Neuronal stem cell (in vitro differentiated cells): Measurements from ENCODE around the gene ARHGAP25.

Experiments used
- DNase-seq: peaks from one replicate; pipeline ENCODE4 v3.0.0-alpha.2; 2013; ENCODE audit warnings: low spot score
- H2AFZ ChIP-seq: one replicate; pipeline ENCODE4 v1.6.1; 2013; ENCODE audit warnings: mild to moderate bottlenecking, low read length, inconsistent platforms
- H2AK5ac ChIP-seq: 2 replicates; pipeline ENCODE4 v1.6.1; 2013; ENCODE audit warnings: low read depth, mild to moderate bottlenecking, inconsistent platforms, low read length, moderate library complexity, mixed read lengths
- H2BK120ac ChIP-seq: 2 replicates; pipeline ENCODE4 v1.6.1; 2013; ENCODE audit warnings: low read depth, mild to moderate bottlenecking, inconsistent platforms, low read length, moderate library complexity, mixed read lengths
- H2BK12ac ChIP-seq: one replicate; pipeline ENCODE4 v1.6.1; 2013; ENCODE audit warnings: low read length, inconsistent platforms
- H2BK15ac ChIP-seq: 2 replicates; pipeline ENCODE4 v1.6.1; 2013; ENCODE audit warnings: mild to moderate bottlenecking, low read length, inconsistent platforms, mixed read lengths
- H2BK5ac ChIP-seq: one replicate; pipeline ENCODE4 v1.6.1; 2013; ENCODE audit warnings: inconsistent platforms, mild to moderate bottlenecking, low read length, moderate library complexity
- H3K14ac ChIP-seq: one replicate; pipeline ENCODE4 v1.6.1; 2013; ENCODE audit warnings: low read length, inconsistent platforms
- H3K18ac ChIP-seq: 2 replicates; pipeline ENCODE4 v1.6.1; 2013; ENCODE audit warnings: low read length, inconsistent platforms
- H3K23ac ChIP-seq: 2 replicates; pipeline ENCODE4 v1.6.1; 2013; ENCODE audit warnings: low read depth, mild to moderate bottlenecking, mixed read lengths, low read length, inconsistent platforms; ENCODE audit not compliant: poor library complexity
- H3K27ac ChIP-seq: replicated peaks from 3 replicates; pipeline ENCODE4 v1.5.1; 2013; ENCODE audit warnings: low read length, inconsistent platforms
- H3K27me3 ChIP-seq, 3 experiments: 2 replicates each; pipeline ENCODE4 v1.6.1; 2013; ENCODE audit warnings: low read length in 3 of 3, mild to moderate bottlenecking in 2 of 3, inconsistent platforms in 1 of 3, low read depth in 1 of 3, mixed read lengths in 1 of 3, moderate library complexity in 1 of 3; ENCODE audit not compliant: control insufficient read depth in 3 of 3, insufficient read depth in 3 of 3
- H3K36me3 ChIP-seq, 2 donors: replicated peaks in 1 of 2; 2 replicates each; pipeline ENCODE4 v1.6.1; 2013; ENCODE audit warnings: low read length in 2 of 2; ENCODE audit not compliant: control insufficient read depth in 2 of 2, insufficient read depth in 2 of 2
- H3K4ac ChIP-seq: 2 replicates; pipeline ENCODE4 v1.6.1; 2013; ENCODE audit warnings: inconsistent platforms, mild to moderate bottlenecking, low read length, moderate library complexity
- H3K4me1 ChIP-seq, 2 donors: 1 replicate in 1 of 2; 2 replicates in 1 of 2; pipeline ENCODE4 v1.6.1; 2013; ENCODE audit warnings: low read length in 2 of 2, low read depth in 1 of 2; ENCODE audit not compliant: control insufficient read depth in 2 of 2, insufficient read depth in 1 of 2
- H3K4me2 ChIP-seq: one replicate; pipeline ENCODE4 v1.6.1; 2013; ENCODE audit warnings: mild to moderate bottlenecking, low read length, inconsistent platforms; ENCODE audit not compliant: insufficient read depth, poor library complexity, severe bottlenecking
- H3K4me3 ChIP-seq, 2 donors: 2 replicates each; pipeline ENCODE4 v1.5.1; 2013; ENCODE audit warnings: low read length in 2 of 2, mild to moderate bottlenecking in 2 of 2, inconsistent platforms in 1 of 2, moderate library complexity in 1 of 2
- H3K79me1 ChIP-seq: one replicate; pipeline ENCODE4 v1.6.1; 2013; ENCODE audit warnings: low read depth, mild to moderate bottlenecking, inconsistent platforms, low read length, moderate library complexity
- H3K9ac ChIP-seq: one replicate; pipeline ENCODE4 v1.6.1; 2013; ENCODE audit warnings: mild to moderate bottlenecking, low read depth, low read length, inconsistent platforms; ENCODE audit not compliant: poor library complexity
- H3K9me3 ChIP-seq, 2 donors: replicated peaks in 1 of 2; 2 replicates each; pipeline versions ENCODE3 to v1.6.1; 2013; ENCODE audit warnings: low read length in 2 of 2, mild to moderate bottlenecking in 2 of 2, inconsistent platforms in 1 of 2, low read depth in 1 of 2, mixed read lengths in 1 of 2, moderate library complexity in 1 of 2; ENCODE audit not compliant: control insufficient read depth in 2 of 2, insufficient read depth in 1 of 2
- H4K8ac ChIP-seq: one replicate; pipeline ENCODE4 v1.6.1; 2013; ENCODE audit warnings: low read depth, mild to moderate bottlenecking, inconsistent platforms, low read length, moderate library complexity
- H4K91ac ChIP-seq: one replicate; pipeline ENCODE4 v1.6.1; 2013; ENCODE audit warnings: low read length, low read depth, mild to moderate bottlenecking, inconsistent platforms; ENCODE audit not compliant: poor library complexity
- WGBS, 2 donors: extraction: QIAGEN DNeasy Blood & Tissue Kit; methylation state at CpG; one replicate each; pipeline ENCODE4 v1.1.7; 2013; ENCODE audit warnings: missing lambda C conversion rate in 2 of 2, mixed read lengths in 1 of 2; ENCODE audit not compliant: insufficient read length in 2 of 2, insufficient replicate concordance in 1 of 2; ENCODE audit errors: extremely low coverage in 2 of 2; 5-methylcytosine and 5-hydroxymethylcytosine counted together

The ARHGAP25 gene

DNA sequence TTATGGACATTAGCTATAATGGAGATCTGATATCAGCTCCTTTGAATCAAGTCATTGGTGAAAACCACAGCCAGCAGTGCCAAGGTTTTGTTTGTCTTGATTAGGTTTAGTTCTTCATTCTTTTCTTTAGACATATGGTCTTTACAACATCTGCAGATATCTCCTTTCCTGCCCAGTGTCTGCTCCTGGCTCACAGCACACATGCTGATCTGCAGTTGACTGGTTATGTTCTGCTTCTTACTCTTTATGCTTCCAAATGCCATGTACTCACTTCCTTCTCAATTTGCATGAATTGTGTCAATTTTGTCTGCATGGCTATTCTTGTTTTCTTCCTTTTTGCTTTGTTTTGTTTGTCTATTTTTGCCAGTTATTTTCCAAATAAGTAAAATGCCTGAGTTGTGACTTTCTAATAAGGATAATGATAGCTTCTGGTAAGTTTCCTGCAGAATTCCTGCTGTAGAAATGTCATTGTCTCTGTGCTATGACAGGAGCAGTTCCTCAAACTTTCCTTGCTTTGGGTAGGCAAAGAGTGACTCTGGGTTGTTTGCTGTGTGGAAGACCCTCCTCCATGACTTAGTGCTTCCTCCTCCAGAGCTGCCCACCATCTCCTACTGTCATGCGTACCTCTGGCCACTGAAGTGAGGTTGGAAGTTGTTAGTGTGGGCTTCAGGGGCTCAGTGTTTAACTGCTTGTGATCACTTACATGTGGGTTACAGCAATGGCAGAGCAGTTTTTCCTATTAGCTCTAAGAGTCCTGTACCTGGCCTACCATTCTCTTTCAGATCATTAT is 8.2 kb downstream of the ARHGAP25 start:
- Histone ChIP-seq H2AFZ (no peak overlapping the region), H4K91ac (no peak overlapping the region), H2BK120ac (no peak overlapping the region), H2BK12ac (no peak overlapping the region), H3K27me3 (no peaks in the 10 kb centered on the region), H3K23ac (no peak overlapping the region), H3K79me1 (no peaks in the 10 kb centered on the region), H3K4ac (no peak overlapping the region), H3K4me2 (no peak overlapping the region), H3K9ac (no peak overlapping the region), H2BK15ac (no peak overlapping the region), H2AK5ac (no peak overlapping the region), H3K14ac (no peak overlapping the region), H3K27ac (no peak overlapping the region), H3K4me1 (no peaks in the 10 kb centered on the region), H3K4me3 (no peak overlapping the region), H4K8ac (no peak overlapping the region), H3K36me3 (no peaks in the 10 kb centered on the region), H3K18ac (no peak overlapping the region), H3K9me3 (no peaks in the 10 kb centered on the region), H2BK5ac (no peak overlapping the region)
- WGBS, 2 donors = no CpG with 5 or more reads among the region's 1 CpG
- DNase-seq = no peak

DNA sequence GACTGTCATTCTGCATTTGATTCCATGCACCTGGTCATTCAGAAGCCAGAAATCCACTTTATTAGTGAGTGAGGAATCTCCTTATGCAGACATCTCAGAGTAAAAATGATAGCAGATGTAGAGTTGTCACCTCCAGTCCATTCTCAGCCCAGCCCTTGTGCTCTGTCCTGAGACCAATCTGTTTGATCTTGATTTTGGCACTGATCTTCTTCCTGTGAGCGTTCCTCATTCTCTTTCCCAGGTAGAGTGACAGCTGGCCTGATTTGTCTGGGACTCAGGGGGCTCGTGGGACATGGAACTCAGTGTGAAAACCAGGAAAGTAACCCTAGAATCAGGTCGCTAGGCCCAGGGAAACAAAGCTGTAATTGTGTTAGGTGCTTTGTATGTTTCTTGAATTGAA is 8.9 kb downstream of the ARHGAP25 start:
- Histone ChIP-seq H2BK12ac (no peak overlapping the region), H3K4me2 (no peak overlapping the region), H3K14ac (no peak overlapping the region), H2AFZ (no peak overlapping the region), H2BK15ac (no peak overlapping the region), H4K8ac (no peak overlapping the region), H2BK5ac (no peak overlapping the region), H3K27ac (no peak overlapping the region), H3K4ac (no peak overlapping the region), H3K79me1 (no peaks in the 10 kb centered on the region), H2AK5ac (no peak overlapping the region), H3K27me3 (peaks cover 0 to 2% (median 0%) of the 10 kb centered on the region in 3 experiments), H4K91ac (no peak overlapping the region), H3K4me1 (no peaks in the 10 kb centered on the region), H3K18ac (no peak overlapping the region), H3K4me3 (no peak overlapping the region), H3K36me3 (no peaks in the 10 kb centered on the region), H3K23ac (no peak overlapping the region), H3K9ac (no peak overlapping the region), H2BK120ac (no peak overlapping the region), H3K9me3 (no peaks in the 10 kb centered on the region)
- no CpG with 5 or more reads among the region's 3 CpGs for WGBS, 2 donors
- no peak for DNase-seq

DNA sequence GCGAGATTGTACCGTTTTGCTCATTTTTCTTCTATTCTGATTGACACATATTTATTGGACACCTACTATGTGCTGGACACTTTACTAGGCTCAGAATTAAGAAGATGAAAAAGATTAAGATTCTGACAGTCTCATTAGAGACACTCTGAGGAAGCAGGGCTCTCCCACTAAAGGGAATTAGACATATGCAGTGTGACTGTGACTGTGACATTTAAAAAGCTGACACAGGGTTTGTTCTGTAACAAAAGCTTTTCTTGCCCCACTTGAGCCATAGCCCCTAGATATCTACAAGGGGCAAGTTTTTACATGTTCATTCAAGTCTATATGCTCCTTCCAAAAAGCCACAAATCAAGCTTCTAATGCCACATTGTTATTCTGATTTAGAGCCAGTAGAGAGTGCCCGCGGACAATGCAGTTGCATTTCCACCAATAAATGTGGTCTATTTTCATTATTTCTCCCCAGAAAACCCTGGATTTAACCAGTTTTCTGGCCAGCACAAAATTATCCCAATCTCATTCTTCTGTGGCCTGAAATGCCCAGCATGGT is 9.8 kb downstream of the ARHGAP25 start:
- no peak overlapping the region for H3K4ac ChIP-seq
- H2BK120ac ChIP-seq = no peak overlapping the region
- H2BK5ac ChIP-seq = no peak overlapping the region
- no peak for DNase-seq
- no peaks in the 10 kb centered on the region for H3K79me1 ChIP-seq
- no peak overlapping the region for H3K18ac ChIP-seq
- no peak overlapping the region for H2AK5ac ChIP-seq
- H3K27me3 ChIP-seq = peaks cover 0 to 2% (median 0%) of the 10 kb centered on the region in 3 experiments
- H4K91ac ChIP-seq = no peak overlapping the region
- H4K8ac ChIP-seq = no peak overlapping the region
- no peaks in the 10 kb centered on the region for H3K4me1 ChIP-seq
- H3K9me3 ChIP-seq = no peaks in the 10 kb centered on the region
- H3K4me2 ChIP-seq = no peak overlapping the region
- no peak overlapping the region for H3K14ac ChIP-seq
- H2BK12ac ChIP-seq = no peak overlapping the region
- no peak overlapping the region for H3K9ac ChIP-seq
- H2AFZ ChIP-seq = no peak overlapping the region
- no peak overlapping the region for H3K4me3 ChIP-seq
- H3K27ac ChIP-seq = no peak overlapping the region
- WGBS, 2 donors = no CpG with 5 or more reads among the region's 4 CpGs
- no peak overlapping the region for H3K23ac ChIP-seq
- H2BK15ac ChIP-seq = no peak overlapping the region
- H3K36me3 ChIP-seq = no peaks in the 10 kb centered on the region

DNA sequence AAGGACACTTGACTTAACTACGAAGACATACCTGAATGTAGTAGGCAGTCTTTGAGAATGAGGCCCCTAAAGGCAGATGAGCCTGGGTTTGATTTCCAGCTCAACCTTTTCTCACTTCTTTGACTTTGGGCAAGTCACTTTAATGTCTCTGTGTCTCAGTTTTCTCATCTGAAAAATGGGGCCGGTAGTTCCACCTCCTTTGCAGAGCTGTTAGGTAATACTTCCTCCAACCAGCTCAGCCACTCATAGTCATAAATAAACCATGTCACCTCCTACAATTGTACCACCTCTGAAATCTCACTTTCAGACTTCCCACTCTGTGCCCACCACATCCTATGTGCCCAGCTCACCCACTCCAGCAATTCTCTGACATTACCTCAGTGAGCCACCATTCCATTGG is 10.4 kb downstream of the ARHGAP25 start:
- Histone ChIP-seq H2BK5ac (no peak overlapping the region), H2BK15ac (no peak overlapping the region), H4K8ac (no peak overlapping the region), H3K36me3 (no peaks in the 10 kb centered on the region), H2BK120ac (no peak overlapping the region), H3K4me2 (no peak overlapping the region), H3K4me3 (no peak overlapping the region), H3K23ac (no peak overlapping the region), H3K27me3 (peaks cover 0 to 2% (median 0%) of the 10 kb centered on the region in 3 experiments), H3K9ac (no peak overlapping the region), H2BK12ac (no peak overlapping the region), H2AK5ac (no peak overlapping the region), H3K4me1 (no peaks in the 10 kb centered on the region), H3K18ac (no peak overlapping the region), H3K14ac (no peak overlapping the region), H3K79me1 (no peaks in the 10 kb centered on the region), H3K4ac (no peak overlapping the region), H2AFZ (no peak overlapping the region), H3K27ac (no peak overlapping the region), H4K91ac (no peak overlapping the region), H3K9me3 (no peaks in the 10 kb centered on the region)
- no CpG with 5 or more reads among the region's 2 CpGs for WGBS, 2 donors
- DNase-seq = no peak
